Activated CD8-positive, alpha-beta T cell treated with anti-CD3 and anti-CD28 coated beads, Interleukin-2, amount 10 ng/mL, durations not matched to agents 7 days and 5 days (primary cell): ENCODE results near the gene SNTN. TPM values are rescaled to one million over a fixed set of nuclear protein-coding genes. Genes with fewer than 3 reads are reported as not detected.

ENCODE experiments used
- ATAC-seq: fragments of 150-1000 bp; cut with Tn5 transposase; one replicate; pipeline ENCODE4 v1.10.0; 2021; ENCODE audit warnings: moderate library complexity
- CTCF ChIA-PET: fragments of 350-600 bp; sonication (Branson Sonifier 250); formaldehyde crosslinking; loops from one replicate; lab custom pipeline; 2021; ENCODE audit warnings: antibody characterized with exemption; lab: Charles Lee
- POLR2A ChIA-PET: fragments of 350-600 bp; sonication (Branson Sonifier 250); formaldehyde crosslinking; loops from one replicate; lab custom pipeline; 2021; ENCODE audit warnings: antibody characterized with exemption; lab: Charles Lee
- DNase-seq: peaks from one replicate; pipeline ENCODE4 v3.0.0-alpha.2; 2020
- H3K27ac Mint-ChIP-seq: one replicate; pipeline ENCODE4 v1.8.0; 2021; ENCODE audit warnings: mild to moderate bottlenecking, mixed read lengths
- H3K27me3 Mint-ChIP-seq: one replicate; pipeline ENCODE4 v1.8.0; 2021; ENCODE audit warnings: low read depth, mixed read lengths
- H3K36me3 Mint-ChIP-seq: one replicate; pipeline ENCODE4 v1.8.0; 2021; ENCODE audit warnings: low read depth, mixed read lengths
- H3K4me1 Mint-ChIP-seq: one replicate; pipeline ENCODE4 v1.8.0; 2021; ENCODE audit warnings: low read depth, mixed read lengths
- H3K4me3 Mint-ChIP-seq: one replicate; pipeline ENCODE4 v1.8.0; 2021; ENCODE audit warnings: mild to moderate bottlenecking, mixed read lengths
- H3K9me3 Mint-ChIP-seq: one replicate; pipeline ENCODE4 v1.8.0; 2022; ENCODE audit warnings: mixed read lengths; ENCODE audit not compliant: insufficient read depth
- total RNA-seq, 2 experiments: library from RNA; stranded (reverse); gene quantifications; one replicate each; pipeline ENCODE4 v1.2.3, GENCODE V29; 2021

The SNTN gene
- total RNA-seq: not detected

- ATAC-seq (no peak), DNase-seq (no peak)
- ChIA-PET POLR2A (no interaction called here), CTCF (no interaction called here)
- Mint-ChIP-seq H3K36me3 (no peaks in the 10 kb centered on the region), H3K4me1 (no peaks in the 10 kb centered on the region), H3K27ac (no peak within 1 kb of the TSS), H3K9me3 (no peaks in the 10 kb centered on the region), H3K4me3 (no peak within 1 kb of the TSS), H3K27me3 (no peaks in the 10 kb centered on the region)
These were observed at the start of gene SNTN for GRCh38 chr3:63652066-63652725. TSS of gene SNTN (plus strand) at chr3:63652675. CDS start at chr3:63652688, 13 bp downstream.

GRCh38 chr3:63607716-63608115, 44.8 kb upstream of the SNTN start:
- H3K36me3 Mint-ChIP-seq: no peaks in the 10 kb centered on the region
- no peak overlapping the region for H3K4me3 Mint-ChIP-seq
- ChIA-PET CTCF (no interaction called here), POLR2A (no interaction called here)
- no peak for ATAC-seq
- H3K27me3 Mint-ChIP-seq: no peaks in the 10 kb centered on the region
- H3K27ac Mint-ChIP-seq: no peak overlapping the region
- H3K9me3 Mint-ChIP-seq: no peaks in the 10 kb centered on the region
- no peaks in the 10 kb centered on the region for H3K4me1 Mint-ChIP-seq
- DNase-seq: no peak

- Mint-ChIP-seq H3K27me3 (no peaks in the 10 kb centered on the region), H3K9me3 (no peaks in the 10 kb centered on the region), H3K36me3 (no peaks in the 10 kb centered on the region), H3K4me3 (no peak overlapping the region), H3K27ac (no peak overlapping the region), H3K4me1 (no peaks in the 10 kb centered on the region)
- ChIA-PET CTCF (no interaction called here), POLR2A (no interaction called here)
- ATAC-seq (no peak), DNase-seq (no peak)
These were observed 43.1 kb upstream of the SNTN start for GRCh38 chr3:63609408-63609807.

GRCh38 chr3:63609834-63610233, 42.6 kb upstream of the SNTN start:
- H3K4me1 Mint-ChIP-seq: no peaks in the 10 kb centered on the region
- no peaks in the 10 kb centered on the region for H3K9me3 Mint-ChIP-seq
- ChIA-PET POLR2A (no interaction called here), CTCF (interaction anchor here (0.8 kb wide), 1 partner anchor 24 kb away, joined by 3 read pairs; no protein-coding TSS in a partner anchor)
- H3K4me3 Mint-ChIP-seq: no peak overlapping the region
- DNase-seq: no peak
- no peaks in the 10 kb centered on the region for H3K36me3 Mint-ChIP-seq
- no peak overlapping the region for H3K27ac Mint-ChIP-seq
- ATAC-seq: no peak
- no peaks in the 10 kb centered on the region for H3K27me3 Mint-ChIP-seq

GRCh38 chr3:63611382-63611781, 41.1 kb upstream of the SNTN start:
- no peak for ATAC-seq
- Mint-ChIP-seq H3K36me3 (no peaks in the 10 kb centered on the region), H3K4me1 (no peaks in the 10 kb centered on the region), H3K9me3 (no peaks in the 10 kb centered on the region), H3K27ac (no peak overlapping the region), H3K4me3 (no peak overlapping the region), H3K27me3 (no peaks in the 10 kb centered on the region)
- POLR2A ChIA-PET: no interaction called here
- DNase-seq: no peak
- CTCF ChIA-PET: no interaction called here

- Mint-ChIP-seq H3K4me1 (no peaks in the 10 kb centered on the region), H3K27ac (no peak overlapping the region), H3K36me3 (no peaks in the 10 kb centered on the region), H3K9me3 (no peaks in the 10 kb centered on the region), H3K27me3 (no peaks in the 10 kb centered on the region), H3K4me3 (no peak overlapping the region)
- ChIA-PET POLR2A (no interaction called here), CTCF (no interaction called here)
- ATAC-seq (no peak), DNase-seq (no peak)
These were observed 38.9 kb upstream of the SNTN start for GRCh38 chr3:63613561-63613960.

GRCh38 chr3:63617391-63617790, 35.1 kb upstream of the SNTN start:
- DNase-seq (no peak), ATAC-seq (no peak)
- Mint-ChIP-seq H3K9me3 (no peaks in the 10 kb centered on the region), H3K4me1 (no peaks in the 10 kb centered on the region), H3K27me3 (no peaks in the 10 kb centered on the region), H3K27ac (no peak overlapping the region), H3K4me3 (no peak overlapping the region), H3K36me3 (no peaks in the 10 kb centered on the region)
- CTCF ChIA-PET: no interaction called here
- POLR2A ChIA-PET: no interaction called here

GRCh38 chr3:63624941-63625560, 27.4 kb upstream of the SNTN start:
- ChIA-PET CTCF (no interaction called here), POLR2A (no interaction called here)
- Mint-ChIP-seq H3K4me3 (no peak overlapping the region), H3K27ac (no peak overlapping the region), H3K4me1 (no peaks in the 10 kb centered on the region), H3K36me3 (no peaks in the 10 kb centered on the region), H3K27me3 (no peaks in the 10 kb centered on the region), H3K9me3 (no peaks in the 10 kb centered on the region)
- ATAC-seq: no peak
- DNase-seq: no peak

GRCh38 chr3:63631670-63632069, 20.8 kb upstream of the SNTN start:
- ATAC-seq (no peak), DNase-seq (no peak)
- no peaks in the 10 kb centered on the region for H3K36me3 Mint-ChIP-seq
- H3K27ac Mint-ChIP-seq: no peak overlapping the region
- no peak overlapping the region for H3K4me3 Mint-ChIP-seq
- H3K27me3 Mint-ChIP-seq: no peaks in the 10 kb centered on the region
- H3K4me1 Mint-ChIP-seq: no peaks in the 10 kb centered on the region
- H3K9me3 Mint-ChIP-seq: no peaks in the 10 kb centered on the region
- CTCF ChIA-PET: no interaction called here
- POLR2A ChIA-PET: no interaction called here

GRCh38 chr3:63635186-63635585, 17.3 kb upstream of the SNTN start:
- H3K27me3 Mint-ChIP-seq: no peaks in the 10 kb centered on the region
- ATAC-seq (no peak), DNase-seq (no peak)
- no peaks in the 10 kb centered on the region for H3K9me3 Mint-ChIP-seq
- no peaks in the 10 kb centered on the region for H3K4me1 Mint-ChIP-seq
- ChIA-PET POLR2A (no interaction called here), CTCF (no interaction called here)
- no peak overlapping the region for H3K27ac Mint-ChIP-seq
- H3K4me3 Mint-ChIP-seq: no peak overlapping the region
- no peaks in the 10 kb centered on the region for H3K36me3 Mint-ChIP-seq

GRCh38 chr3:63639806-63640205, 12.7 kb upstream of the SNTN start:
- ATAC-seq (no peak), DNase-seq (no peak)
- ChIA-PET POLR2A (no interaction called here), CTCF (no interaction called here)
- Mint-ChIP-seq H3K9me3 (no peaks in the 10 kb centered on the region), H3K27me3 (no peaks in the 10 kb centered on the region), H3K27ac (no peak overlapping the region), H3K4me1 (no peaks in the 10 kb centered on the region), H3K4me3 (no peak overlapping the region), H3K36me3 (no peaks in the 10 kb centered on the region)

GRCh38 chr3:63642488-63642887, 10.0 kb upstream of the SNTN start:
- DNase-seq: no peak
- no peaks in the 10 kb centered on the region for H3K27me3 Mint-ChIP-seq
- H3K9me3 Mint-ChIP-seq: no peaks in the 10 kb centered on the region
- no peak for ATAC-seq
- no peak overlapping the region for H3K27ac Mint-ChIP-seq
- POLR2A ChIA-PET: no interaction called here
- CTCF ChIA-PET: no interaction called here
- H3K4me1 Mint-ChIP-seq: no peaks in the 10 kb centered on the region
- no peaks in the 10 kb centered on the region for H3K36me3 Mint-ChIP-seq
- no peak overlapping the region for H3K4me3 Mint-ChIP-seq
